Activated T-cell treated with anti-CD3 and anti-CD28 coated beads for 4 hours (primary cell): ENCODE data around the gene TMEM215.
"Not testable (repeated sequence)": the region's sequence is repeated elsewhere in the genome, so short reads cannot be mapped to it uniquely, and the experiment has no call there.

Experiments used
- DNase-seq: peaks from one replicate; pipeline ENCODE4 v3.0.0-alpha.2; 2020

TMEM215 gene, protein sequence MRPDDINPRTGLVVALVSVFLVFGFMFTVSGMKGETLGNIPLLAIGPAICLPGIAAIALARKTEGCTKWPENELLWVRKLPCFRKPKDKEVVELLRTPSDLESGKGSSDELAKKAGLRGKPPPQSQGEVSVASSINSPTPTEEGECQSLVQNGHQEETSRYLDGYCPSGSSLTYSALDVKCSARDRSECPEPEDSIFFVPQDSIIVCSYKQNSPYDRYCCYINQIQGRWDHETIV

DNA sequence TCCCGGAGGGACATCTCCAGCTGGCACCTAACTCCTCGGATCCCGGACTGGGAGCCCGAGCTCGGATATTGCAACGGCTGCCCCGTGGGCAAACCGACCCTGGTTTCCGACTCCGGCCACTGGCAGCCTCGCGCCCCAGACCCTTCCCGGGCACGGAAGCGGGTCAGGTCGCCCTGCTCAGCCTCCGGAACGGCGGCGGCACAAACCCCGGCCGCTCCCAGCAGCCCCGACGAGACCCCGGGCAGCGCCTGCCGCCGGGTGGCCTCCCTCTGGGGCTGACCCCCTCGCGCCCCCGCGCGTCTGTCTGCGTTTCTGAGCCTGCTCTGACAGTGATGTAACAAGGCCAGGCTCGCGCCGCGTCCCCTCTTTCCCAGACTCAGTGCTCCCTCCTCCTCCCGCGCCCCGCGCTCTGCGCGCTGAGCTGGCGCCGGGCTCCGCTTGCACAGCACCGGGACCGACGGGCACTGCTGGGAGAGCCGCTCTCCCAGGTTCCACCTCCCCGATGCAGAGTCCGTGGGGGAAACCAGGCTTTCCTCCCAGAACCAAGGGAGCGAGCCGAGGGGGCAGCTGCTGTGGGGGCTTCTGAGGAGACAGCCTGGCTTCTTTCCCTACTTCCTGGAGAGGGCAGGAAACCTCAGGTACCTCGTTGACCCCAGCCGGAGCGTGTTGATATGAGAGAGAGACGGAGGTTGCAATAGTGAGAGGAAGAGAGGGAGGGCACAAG is at the start of gene TMEM215:
Gene TMEM215, plus strand, starts transcription at position 373 of the 724 bp plus-strand sequence. CDS start 644 bp downstream, outside the sequence.
- DNase-seq: no peak

DNA sequence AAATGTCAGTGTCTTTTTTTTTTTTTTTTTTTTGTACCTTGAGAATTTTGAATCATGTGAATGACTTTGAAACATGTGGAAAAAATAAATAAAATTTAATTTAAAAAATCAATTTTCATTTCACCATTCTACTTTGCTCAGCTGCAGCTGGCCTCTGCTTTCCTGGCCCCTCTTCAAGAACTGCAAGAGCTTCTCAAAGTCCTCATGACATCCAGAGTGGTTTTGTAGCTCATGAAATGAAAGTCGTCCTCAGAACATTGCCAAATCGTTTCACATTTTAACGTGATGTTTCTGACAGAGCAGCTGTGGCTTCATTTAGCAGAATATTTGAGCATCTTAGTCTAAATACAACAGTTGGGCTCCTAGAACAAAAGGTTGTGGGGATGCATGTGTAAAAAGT is 47.9 kb upstream of the TMEM215 start:
- DNase-seq: no peak

DNA sequence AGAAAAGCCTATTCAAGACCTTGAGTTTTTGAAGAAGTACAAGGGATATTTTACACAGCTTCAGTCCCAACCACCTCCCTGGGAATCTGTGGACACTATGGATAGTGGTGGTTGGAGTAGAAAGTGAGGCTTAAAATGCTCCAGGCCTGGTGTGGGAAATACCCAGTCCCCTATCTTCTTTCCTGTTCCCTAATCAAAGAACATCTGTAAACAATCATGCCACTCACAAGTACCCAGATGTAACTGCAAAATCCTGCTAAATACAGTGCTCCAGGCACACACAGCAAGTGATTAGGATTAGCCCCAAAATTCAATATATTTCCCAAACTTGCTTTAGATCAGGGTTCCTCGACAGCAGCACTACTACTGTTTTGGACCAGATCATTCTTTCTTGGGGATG is 46.0 kb upstream of the TMEM215 start:
- DNase-seq: no peak

DNA sequence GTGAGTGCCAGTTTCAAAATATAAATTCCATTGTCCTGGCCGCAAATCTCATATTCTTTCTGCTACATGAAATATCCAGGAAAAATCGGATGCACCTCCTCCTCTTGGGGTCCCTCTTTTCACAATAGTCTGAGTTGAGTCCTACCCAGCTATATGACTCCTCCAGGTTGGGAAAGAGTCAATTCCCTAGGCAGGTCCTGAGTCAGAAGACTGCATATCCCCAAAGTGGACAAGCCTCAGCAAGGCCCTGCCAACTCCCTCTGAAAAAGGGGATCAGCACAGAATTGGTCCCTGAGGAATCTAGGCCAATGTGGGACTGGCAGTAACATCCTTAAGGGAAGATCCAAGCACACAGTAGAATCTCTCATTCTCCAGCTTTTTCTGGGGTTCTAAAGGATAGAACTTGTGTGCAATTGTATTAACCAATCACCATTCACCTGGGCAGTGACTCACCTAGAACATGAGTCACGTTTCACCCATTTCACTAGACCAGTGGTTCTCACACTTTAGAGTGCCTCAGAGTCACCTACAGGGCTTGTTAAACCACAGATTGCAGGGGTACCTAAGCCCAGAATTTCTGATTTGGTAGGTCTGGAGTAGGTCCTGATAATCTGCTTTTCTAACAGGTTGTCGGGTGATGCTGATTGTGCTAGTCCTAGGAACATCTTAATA is 44.7 kb upstream of the TMEM215 start:
- DNase-seq: no peak

DNA sequence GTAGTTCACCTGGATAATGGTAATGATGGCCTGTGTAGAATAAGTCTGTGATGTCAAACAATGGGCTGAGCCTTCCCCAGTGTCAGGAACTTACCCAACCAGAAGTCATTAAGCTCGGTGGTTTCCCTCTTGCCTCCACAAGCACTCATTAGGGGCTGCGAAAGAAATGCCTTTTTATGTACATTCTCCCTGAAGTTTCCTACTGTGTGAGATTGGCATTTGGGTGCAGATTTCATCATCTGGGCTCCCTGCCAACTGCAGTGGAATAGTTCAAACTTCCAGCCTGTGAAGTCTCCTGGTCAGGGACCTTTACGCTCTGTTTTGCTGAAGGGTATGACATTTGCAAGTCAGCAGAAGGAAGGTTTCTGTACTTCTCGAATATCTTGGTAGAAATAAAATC is 41.6 kb upstream of the TMEM215 start:
- no peak for DNase-seq

DNA sequence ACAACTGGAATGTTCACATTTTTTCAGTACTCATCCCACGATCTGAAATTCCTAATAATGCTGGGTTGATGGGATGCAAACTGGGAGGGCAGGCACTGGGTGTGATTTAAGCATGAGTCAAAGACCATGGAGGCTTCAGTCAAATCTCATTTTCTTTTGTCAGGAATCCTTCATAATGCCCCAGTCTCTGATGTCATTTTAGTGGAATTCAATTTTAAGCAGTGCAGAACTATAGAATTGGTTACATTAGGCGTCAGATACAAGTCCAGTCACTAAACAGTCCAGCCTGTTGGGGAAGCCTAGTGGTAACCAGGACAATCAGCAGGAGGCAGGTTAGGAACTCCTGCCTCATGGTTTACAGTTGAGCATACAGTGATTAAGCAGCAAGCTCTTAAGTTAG is 41.0 kb upstream of the TMEM215 start:
- no peak for DNase-seq

DNA sequence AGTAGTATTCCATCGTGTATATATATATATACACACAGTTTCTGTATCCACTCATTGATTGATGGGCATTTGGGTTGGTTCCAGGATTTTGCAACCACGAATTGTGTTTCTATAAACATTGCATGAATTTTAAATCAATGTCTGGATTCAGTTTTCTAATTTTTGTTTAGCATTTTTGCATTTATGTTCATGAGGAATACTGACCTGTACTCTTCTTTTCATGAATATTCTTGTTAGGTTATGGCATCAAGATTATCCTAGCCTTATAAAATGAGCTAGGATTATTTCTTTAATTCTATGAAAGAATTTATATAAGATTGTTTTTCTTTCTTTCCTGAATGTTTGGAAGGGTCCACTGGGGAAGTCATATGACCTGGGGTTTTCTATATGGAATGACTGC is 35.3 kb upstream of the TMEM215 start:
- no peak for DNase-seq

DNA sequence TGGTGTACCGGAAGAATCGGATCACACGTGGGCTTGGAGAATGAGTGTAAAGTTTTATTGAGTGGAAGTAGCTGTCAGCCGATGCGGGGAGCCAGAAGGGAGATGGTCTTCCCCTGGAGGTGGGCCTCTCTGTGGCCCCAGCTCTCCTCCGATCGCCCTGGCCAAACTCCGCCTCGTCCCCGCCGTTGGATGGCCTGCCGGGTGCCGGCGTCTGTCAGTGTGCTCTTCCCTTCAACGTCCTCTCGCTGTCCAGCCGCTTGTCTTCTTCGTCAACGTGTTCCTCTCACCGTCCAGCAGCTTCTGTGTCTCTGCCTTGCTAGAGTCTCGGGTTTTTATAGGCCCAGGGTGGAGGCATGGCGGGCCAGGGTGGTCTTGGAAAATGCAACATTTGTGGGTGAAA is 27.6 kb upstream of the TMEM215 start:
- no peak for DNase-seq

DNA sequence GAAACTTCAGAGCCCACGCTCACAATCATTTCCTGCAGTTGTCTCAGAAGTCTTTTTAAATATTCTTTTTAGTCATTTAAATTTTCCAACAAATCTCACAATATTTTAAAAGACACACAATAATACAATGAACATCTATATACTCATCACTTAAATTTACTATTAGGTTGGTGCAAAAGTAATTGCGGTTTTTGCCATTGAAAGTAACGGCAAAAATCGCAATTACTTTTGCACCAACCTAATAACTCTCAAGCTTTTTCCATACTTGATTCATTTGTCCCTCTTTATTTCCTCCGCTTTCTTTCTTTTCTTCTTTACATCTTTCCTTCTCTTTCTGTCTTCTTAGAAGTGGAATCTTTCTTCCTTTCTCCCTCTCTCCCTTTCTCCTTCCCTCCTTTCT is 19.2 kb upstream of the TMEM215 start:
- DNase-seq: no peak

DNA sequence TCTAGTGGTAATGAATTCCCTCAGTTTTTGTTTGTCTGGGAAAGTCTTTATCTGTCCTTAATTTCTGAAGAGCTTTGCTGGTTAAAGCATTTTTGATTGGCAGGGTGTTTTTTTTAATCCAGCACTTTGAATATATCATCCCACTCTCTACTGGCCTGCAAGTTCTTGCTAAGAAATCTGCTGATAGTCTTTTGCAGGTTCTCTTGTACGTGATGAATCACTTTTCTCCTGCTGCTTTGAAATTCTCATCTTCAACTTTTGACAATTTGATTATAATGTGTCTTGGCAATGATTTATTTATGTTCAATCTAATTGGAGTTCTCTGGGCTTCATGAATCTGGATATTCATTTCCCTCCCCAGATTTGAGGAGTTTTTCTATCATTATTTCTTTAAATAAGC is 8.1 kb upstream of the TMEM215 start:
- DNase-seq: no peak

DNA sequence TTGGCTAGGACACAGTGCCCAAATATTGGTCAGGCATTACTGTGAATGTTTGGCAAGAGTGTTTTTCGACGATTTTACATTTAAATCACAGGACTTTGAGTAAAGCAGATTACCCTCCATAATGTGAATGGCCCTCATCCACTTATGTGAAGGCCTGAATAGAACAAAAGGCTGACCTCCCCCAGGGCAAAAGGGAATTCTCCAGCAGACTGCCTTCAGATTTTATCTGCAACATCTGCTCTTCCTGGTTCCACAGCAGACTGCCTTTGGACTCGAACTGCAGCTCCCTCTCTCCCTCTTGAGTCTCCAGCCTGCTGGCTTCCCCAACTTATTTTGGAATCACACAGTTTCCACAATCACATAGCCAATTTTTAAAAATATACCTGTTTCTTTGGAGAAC is 7.1 kb upstream of the TMEM215 start:
- DNase-seq: no peak

DNA sequence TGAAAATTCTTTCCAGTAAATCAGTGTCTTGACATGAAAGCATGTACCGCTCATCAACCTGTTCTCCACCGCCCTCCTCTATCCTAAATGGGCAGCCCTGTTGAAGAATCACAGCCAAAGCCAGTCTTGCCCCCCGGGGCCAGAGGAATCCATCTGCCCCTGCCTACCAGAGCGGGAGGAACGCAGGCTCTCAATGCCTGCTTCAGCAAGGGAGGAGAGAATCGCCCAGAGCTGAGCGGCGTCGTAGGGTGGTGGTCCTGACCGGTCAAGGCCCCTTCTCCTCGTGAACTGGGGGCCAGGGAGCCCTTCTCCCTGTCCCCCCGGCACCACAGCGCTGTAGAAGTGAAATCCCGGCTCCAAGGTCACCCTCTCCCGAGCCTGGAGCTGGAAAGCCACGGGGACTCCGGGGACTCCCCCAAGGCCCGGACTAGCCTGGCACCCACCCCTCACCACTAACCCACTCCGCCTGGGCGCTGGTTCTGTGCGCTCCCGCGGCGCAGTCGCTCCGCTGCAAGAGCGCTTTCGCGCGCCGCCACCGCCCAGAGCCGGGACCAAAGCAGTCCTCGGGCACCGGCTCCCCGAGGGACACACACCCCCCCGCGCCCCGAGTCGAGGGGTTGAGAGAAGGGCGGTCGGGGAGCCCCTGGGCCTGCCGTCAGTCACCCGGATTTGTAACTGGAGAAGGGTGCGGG is 718 bp upstream of the TMEM215 start:
- DNase-seq: no peak

DNA sequence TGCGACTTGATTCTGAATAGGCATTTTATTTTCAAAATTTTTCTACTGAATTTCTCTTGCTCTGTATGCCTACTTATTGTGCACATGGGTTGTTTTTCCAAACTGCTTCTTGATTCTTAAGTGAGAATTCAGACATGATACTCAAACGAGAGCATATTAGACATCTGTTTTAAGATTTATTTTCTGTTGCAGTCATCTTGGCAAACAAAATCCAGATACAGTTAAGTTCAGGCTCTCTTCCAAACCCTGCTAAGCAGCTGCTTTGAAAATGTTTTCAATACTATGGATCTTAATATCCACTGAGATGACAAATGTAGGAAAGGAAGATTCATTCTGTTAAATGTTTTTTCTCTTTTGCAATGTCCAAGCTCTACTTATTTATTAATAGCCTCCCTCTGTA is 4.5 kb downstream of the TMEM215 start:
- DNase-seq: no peak

DNA sequence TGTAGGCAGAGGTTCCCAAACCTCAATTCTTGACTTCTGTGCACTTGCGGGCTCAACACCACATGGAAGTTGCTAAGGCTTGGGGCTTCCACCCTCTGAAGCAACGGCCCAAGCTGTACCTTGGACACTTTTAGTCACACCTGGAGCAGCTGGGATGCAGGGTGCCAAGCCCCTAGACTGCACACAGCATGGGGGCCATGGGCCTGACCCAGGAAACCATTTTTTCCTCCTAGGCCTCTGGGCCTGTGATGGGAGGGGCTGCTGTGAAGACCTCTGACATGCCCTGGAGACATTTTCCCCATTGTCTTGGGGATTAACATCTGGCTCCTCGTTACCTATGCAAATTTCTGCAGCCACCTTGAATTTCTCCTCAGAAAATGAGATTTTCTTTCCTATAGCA is 12.7 kb downstream of the TMEM215 start:
- not testable (repeated sequence) for DNase-seq

DNA sequence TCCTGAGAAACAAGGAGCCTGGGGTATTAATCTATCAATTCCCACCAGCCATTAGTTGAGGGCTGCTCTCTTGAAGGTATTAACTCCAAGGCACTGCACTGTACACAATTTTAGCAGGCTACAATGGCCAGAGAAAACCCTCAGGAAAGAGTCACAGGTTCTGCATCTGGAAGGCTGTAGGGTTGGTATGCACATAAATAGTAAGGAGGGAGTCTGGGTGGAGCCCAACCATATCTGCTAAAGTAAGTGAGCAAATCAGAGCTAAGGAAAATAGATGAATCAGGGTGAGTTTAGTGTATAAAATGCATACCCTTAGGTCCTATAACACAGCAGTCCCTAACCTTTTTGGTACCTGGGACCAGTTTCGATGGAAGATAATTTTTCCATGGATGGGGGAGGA is 18.2 kb downstream of the TMEM215 start:
- DNase-seq: no peak

DNA sequence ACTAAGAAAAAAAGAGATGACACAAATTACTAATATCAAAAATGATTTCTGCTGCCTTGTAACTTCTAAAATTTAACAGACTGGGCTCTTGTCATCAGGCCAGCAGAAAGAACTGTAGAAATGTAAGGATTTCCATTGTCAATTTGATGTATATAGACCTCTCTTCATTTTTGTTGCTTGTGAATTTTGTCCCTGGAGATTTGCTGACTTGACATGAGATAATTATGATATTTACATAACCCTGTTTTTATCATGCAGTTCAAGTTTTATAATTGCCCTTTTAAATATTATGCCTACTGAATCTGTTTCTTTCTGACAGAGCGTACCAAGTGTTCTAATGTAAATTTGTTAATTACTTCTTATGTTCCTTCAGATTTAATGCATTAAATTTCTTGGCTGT is 23.9 kb downstream of the TMEM215 start:
- DNase-seq: no peak

DNA sequence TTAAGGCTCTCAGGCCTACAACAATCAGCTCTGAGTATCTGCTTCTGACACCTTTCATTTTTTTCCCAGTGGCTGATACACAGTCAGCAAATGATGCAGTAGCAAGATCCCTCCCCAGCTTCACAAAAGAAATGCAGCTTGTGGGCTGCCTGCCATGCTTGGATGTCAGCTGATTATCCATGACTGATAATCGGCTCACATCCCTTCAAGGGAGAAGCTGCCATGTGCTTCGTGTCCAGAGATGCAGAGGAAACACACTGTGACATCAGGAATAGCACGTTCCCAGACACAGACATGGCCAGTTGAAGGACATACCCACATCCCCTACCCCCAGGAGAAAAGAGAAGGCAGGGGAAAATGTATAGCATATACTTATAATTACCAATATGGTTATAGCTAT is 27.9 kb downstream of the TMEM215 start:
- no peak for DNase-seq

DNA sequence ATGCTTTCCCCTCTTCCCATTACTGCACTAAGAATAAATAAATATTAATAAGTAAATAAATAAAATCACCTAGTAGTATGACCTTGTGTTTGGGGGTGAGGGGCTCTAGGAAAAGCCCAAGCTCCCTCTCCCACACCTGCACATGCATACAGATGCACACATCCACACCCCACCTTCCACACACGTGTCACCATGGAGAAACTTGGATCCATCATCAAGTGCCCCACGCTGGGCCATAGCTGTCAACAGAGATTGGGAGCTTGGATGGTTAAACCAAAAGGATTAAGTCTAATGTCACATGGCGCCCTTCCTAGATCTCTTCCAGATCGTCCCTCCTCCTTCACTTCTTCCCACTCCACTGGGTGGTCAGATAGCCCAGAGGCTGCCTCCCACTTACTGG is 37.0 kb downstream of the TMEM215 start:
- no peak for DNase-seq

DNA sequence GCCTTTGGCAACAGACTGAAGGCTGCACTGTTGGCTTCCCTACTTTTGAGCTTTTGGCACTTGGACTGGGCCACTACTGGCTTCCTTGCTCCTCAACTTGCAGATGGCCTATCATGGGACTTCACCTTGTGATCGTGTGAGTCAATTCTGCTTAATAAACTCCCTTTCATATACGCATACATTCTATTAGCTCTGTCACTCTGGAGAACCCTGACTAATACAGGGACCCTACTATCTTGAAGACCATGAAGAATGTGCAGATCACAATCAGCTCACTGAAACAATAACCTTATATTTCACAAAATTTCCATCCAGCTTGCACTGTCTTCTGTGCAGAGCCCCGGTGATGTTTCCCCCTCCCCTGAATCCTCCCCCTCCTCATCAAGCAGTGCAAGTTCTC is 39.8 kb downstream of the TMEM215 start:
- no peak for DNase-seq

DNA sequence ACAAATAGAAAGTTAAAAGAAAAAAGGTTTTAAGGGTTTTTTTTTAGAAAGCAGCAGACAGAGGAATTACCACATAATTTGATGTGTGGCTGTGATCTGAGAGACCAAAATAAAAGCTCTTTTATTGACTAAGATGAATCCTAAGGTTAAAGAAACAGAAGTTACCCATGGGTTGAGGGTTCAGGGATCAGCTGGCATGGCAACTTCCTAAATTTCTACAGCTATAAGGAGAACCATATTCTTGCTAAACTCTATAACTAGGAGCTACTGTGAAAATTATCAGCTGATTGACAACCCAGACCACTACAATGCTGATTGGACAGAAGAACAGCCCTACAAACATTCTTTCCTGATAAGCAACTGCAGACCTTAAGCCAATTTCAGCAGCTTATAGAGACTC is 40.2 kb downstream of the TMEM215 start:
- no peak for DNase-seq

DNA sequence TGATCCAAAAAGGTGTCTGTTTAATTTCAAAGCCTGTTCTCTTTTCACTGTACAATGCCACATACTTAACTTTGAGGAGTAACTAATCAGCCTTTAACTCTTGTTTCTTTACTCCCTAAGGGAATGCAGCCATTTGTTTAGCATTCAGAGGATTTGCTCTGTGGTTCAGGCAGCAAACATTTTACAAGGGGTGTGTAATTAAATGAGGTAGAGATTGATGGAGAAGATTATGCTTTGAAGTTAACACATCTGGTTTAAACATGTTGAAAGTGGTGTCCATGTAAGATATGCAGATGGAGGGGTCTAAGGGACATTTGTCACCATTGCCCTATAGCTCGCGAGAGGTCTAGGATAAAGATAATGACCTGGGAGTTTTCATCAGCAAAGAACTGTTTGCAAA is 41.9 kb downstream of the TMEM215 start:
- no peak for DNase-seq

DNA sequence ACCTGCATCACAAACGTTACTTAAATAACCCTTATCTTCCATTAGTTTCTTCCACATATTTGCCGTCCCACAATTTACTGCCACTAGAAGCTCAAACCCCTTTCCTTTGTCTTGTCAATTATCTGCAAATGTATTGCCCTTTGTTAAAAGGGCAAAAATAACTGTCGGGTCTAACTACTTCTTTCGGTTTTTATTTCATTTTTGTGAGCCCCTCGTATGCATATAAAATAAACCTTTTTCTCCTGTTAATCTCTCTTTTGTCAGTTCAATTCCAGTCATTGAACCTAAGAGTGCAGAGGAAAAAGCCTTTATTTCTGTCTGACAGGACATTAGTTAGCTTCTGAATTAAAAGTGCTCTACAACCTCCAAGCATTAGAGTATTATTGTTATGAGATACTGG is 45.5 kb downstream of the TMEM215 start:
- DNase-seq: no peak

DNA sequence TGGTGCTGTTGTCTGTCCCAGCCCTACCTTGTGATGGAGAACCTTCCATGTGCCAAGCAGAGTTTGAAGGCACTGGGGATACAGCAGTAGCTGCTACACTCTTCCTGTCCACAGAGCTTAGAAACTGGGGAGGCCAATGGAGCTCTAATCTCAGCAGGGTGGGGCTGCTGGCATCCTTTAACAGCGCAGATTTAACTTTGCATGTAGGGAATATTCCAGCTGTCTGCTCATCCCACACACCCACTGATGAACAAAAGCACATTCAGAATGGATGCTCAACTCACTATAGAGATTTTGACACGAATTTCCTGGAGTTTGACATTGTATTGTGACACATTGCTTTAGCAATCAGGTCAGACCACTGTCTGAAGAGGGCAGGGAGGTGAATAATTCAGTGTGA is 49.0 kb downstream of the TMEM215 start:
- no peak for DNase-seq
